CD14-positive monocyte (primary cell): Measurements from ENCODE around the gene CIPC. TPM values are rescaled to one million over a fixed set of nuclear protein-coding genes. Genes with fewer than 3 reads are reported as not detected.
A peak's percentile ranks its signal among the peaks of the same experiment; 100 is the strongest.

ENCODE experiments used
- DNase-seq, 3 donors: peaks; one replicate each; pipeline ENCODE4 v3.0.0-alpha.2; 2011 to 2022
- H2AFZ ChIP-seq: 2 replicates; pipeline ENCODE4 v1.6.0; 2012; ENCODE audit warnings: mild to moderate bottlenecking, low read depth, low read length, inconsistent platforms; ENCODE audit not compliant: insufficient read depth, poor library complexity, severe bottlenecking
- H3K27ac ChIP-seq, 2 donors: 1 replicate in 1 of 2; 2 replicates in 1 of 2; pipeline ENCODE4 v1.5.1; 2012 to 2013; ENCODE audit warnings: low read length in 2 of 2, control low read depth in 1 of 2, inconsistent platforms in 1 of 2, low read depth in 1 of 2, mild to moderate bottlenecking in 1 of 2
- H3K27me3 ChIP-seq, 2 donors: one replicate each; pipeline versions ENCODE4 v1.6.0 to v1.6.1; 2011 to 2013; ENCODE audit warnings: low read length in 2 of 2; ENCODE audit not compliant: control insufficient read depth in 2 of 2, insufficient read depth in 2 of 2
- H3K36me3 ChIP-seq, 2 donors: replicated peaks in 1 of 2; 1 replicate in 1 of 2; 2 replicates in 1 of 2; pipeline versions ENCODE4 v1.5.1 to v1.6.1; 2012 to 2013; ENCODE audit warnings: low read length in 2 of 2, control low read depth in 1 of 2, inconsistent platforms in 1 of 2, mild to moderate bottlenecking in 1 of 2; ENCODE audit not compliant: insufficient read depth in 2 of 2, control insufficient read depth in 1 of 2
- H3K4me1 ChIP-seq, 2 donors: 1 replicate in 1 of 2; 2 replicates in 1 of 2; pipeline versions ENCODE4 v1.5.1 to v1.6.1; 2012 to 2013; ENCODE audit warnings: low read length in 2 of 2, control low read depth in 1 of 2, inconsistent platforms in 1 of 2, mild to moderate bottlenecking in 1 of 2, moderate library complexity in 1 of 2; ENCODE audit not compliant: insufficient read depth in 2 of 2, control insufficient read depth in 1 of 2
- H3K4me2 ChIP-seq: replicated peaks from 2 replicates; pipeline ENCODE3; 2012; ENCODE audit warnings: low read length, moderate library complexity, mild to moderate bottlenecking; ENCODE audit not compliant: poor library complexity, severe bottlenecking; ENCODE audit errors: extremely low read depth
- H3K4me3 ChIP-seq, 3 experiments: fragments of 200-600 bp in 1 of 3; sonication (generic) in 1 of 3; replicated peaks in 1 of 3; 1 replicate in 2 of 3; 2 replicates in 1 of 3; pipeline ENCODE4 v1.5.1; 2011 to 2013; ENCODE audit warnings: low read length in 3 of 3, mild to moderate bottlenecking in 3 of 3, control low read depth in 2 of 3, low read depth in 2 of 3, inconsistent platforms in 1 of 3, moderate library complexity in 1 of 3
- H3K79me2 ChIP-seq: 2 replicates; pipeline ENCODE4 v1.6.0; 2012; ENCODE audit warnings: mild to moderate bottlenecking, control low read depth, inconsistent platforms, low read length, moderate library complexity; ENCODE audit not compliant: insufficient read depth
- H3K9ac ChIP-seq: 2 replicates; pipeline ENCODE4 v1.6.0; 2017; ENCODE audit warnings: low read length, mild to moderate bottlenecking; ENCODE audit not compliant: insufficient read depth, poor library complexity, severe bottlenecking
- H3K9me3 ChIP-seq, 2 donors: replicated peaks in 1 of 2; 1 replicate in 1 of 2; 2 replicates in 1 of 2; pipeline versions ENCODE4 v1.5.1 to v1.6.1; 2012 to 2013; ENCODE audit warnings: low read length in 2 of 2, control low read depth in 1 of 2; ENCODE audit not compliant: control insufficient read depth in 1 of 2, insufficient read depth in 1 of 2
- H4K20me1 ChIP-seq: 2 replicates; pipeline ENCODE4 v1.6.0; 2012; ENCODE audit warnings: mild to moderate bottlenecking, low read length, control low read depth, moderate library complexity; ENCODE audit not compliant: insufficient read depth
- H3K27ac Mint-ChIP-seq, 7 donors: one replicate each; pipeline ENCODE4 v1.8.0; 2020; ENCODE audit warnings: mild to moderate bottlenecking in 7 of 7, mixed read lengths in 7 of 7, moderate library complexity in 6 of 7, inconsistent platforms in 2 of 7
- H3K27me3 Mint-ChIP-seq, 3 donors: one replicate each; pipeline ENCODE4 v1.8.0; 2021 to 2022; ENCODE audit warnings: low read depth in 3 of 3, mild to moderate bottlenecking in 3 of 3, mixed read lengths in 3 of 3, moderate library complexity in 3 of 3, inconsistent platforms in 1 of 3
- H3K36me3 Mint-ChIP-seq, 2 donors: one replicate each; pipeline ENCODE4 v1.8.0; 2020; ENCODE audit warnings: mixed read lengths in 2 of 2, inconsistent platforms in 1 of 2, mild to moderate bottlenecking in 1 of 2
- H3K4me1 Mint-ChIP-seq: one replicate; pipeline ENCODE4 v1.8.0; 2020; ENCODE audit warnings: mild to moderate bottlenecking, mixed read lengths
- H3K4me3 Mint-ChIP-seq, 2 donors: one replicate each; pipeline ENCODE4 v1.8.0; 2020; ENCODE audit warnings: mild to moderate bottlenecking in 2 of 2, mixed read lengths in 2 of 2, moderate library complexity in 1 of 2
- H3K9me3 Mint-ChIP-seq, 7 donors: one replicate each; pipeline ENCODE4 v1.8.0; 2020 to 2022; ENCODE audit warnings: mixed read lengths in 7 of 7, mild to moderate bottlenecking in 6 of 7, moderate library complexity in 6 of 7, inconsistent platforms in 2 of 7
- CTCF ChIP-seq: fragments of 200-600 bp; IDR thresholded peaks from one replicate; pipeline ENCODE4 v1.8.0; 2022; ENCODE audit warnings: antibody characterized with exemption, mild to moderate bottlenecking
- WGBS: methylation state at CpG from one replicate; pipeline ENCODE4 v1.1.5; 2013; ENCODE audit warnings: missing lambda C conversion rate; ENCODE audit not compliant: insufficient coverage; 5-methylcytosine and 5-hydroxymethylcytosine counted together
- intact Hi-C, 2 donors: fragments of 100-400 bp; cut with micrococcal nuclease; formaldehyde crosslinking; loops; one replicate each; pipeline versions ENCODE4 v1.15.0 to v1.15.1; 2023
- polyA plus RNA-seq, 3 donors: library from polyadenylated mRNA; depleted of rRNA in 1 of 3; unstranded in 2 of 3; stranded (reverse) in 1 of 3; fragments of 300-500 nt in 2 of 3; fragments of >200 nt in 1 of 3; fragmentation: Illumina TruSeq in 2 of 3; gene quantifications; 1 replicate in 2 of 3; 2 replicates in 1 of 3; pipeline ENCODE4 v1.2.3, GENCODE V29; 2012 to 2021

CIPC gene
- polyA plus RNA-seq, 3 donors: 4.4 to 11.2 (median 7.0) TPM

DNA sequence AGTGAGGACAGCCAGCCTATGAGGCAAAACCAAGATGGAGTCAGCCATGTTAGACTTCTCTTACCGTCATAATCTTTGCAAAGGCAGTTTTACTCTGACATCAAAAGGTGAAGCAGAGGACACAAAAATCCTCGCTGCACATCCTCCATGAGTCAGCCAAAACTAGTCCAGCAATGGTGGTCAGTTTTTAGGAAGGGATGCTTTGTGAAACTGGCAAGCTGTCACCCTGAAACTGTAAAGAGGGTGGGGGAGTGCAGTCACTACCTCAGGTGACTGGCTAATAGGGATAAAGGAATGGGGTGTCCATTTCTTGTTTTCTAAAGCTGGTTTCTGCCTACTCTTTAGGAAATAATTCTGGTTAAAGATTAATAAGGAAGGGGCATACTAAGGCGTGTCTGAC, 5.4 kb upstream of the CIPC start:
- Mint-ChIP-seq H3K27ac (peak overlapping the region in 1 of 7 donors; percentile 46), H3K4me3 (no peak overlapping the region), H3K4me1 (peaks cover 12% of the 10 kb centered on the region), H3K36me3 (no peaks in the 10 kb centered on the region), H3K9me3 (peaks cover 8 to 22% (median 20%) of the 10 kb centered on the region in 7 donors), H3K27me3 (peaks cover 1 to 6% (median 4%) of the 10 kb centered on the region in 3 donors)
- H3K9ac ChIP-seq: no peak overlapping the region
- peaks cover 12 to 14% of the 10 kb centered on the region in 2 donors for H3K9me3 ChIP-seq
- no peak overlapping the region for H3K4me2 ChIP-seq
- no peaks in the 10 kb centered on the region for H3K36me3 ChIP-seq
- H2AFZ ChIP-seq: no peak overlapping the region
- no peaks in the 10 kb centered on the region for H3K27me3 ChIP-seq
- no peaks in the 10 kb centered on the region for H4K20me1 ChIP-seq
- intact Hi-C loops: loop anchor here in 1 of 2 donors (10.0 kb wide), 1 partner anchor 368 kb away; no protein-coding TSS in a partner anchor
- no peaks in the 10 kb centered on the region for H3K79me2 ChIP-seq
- no peak for TF ChIP-seq CTCF
- peaks cover 8 to 11% of the 10 kb centered on the region in 2 donors for H3K4me1 ChIP-seq
- H3K4me3 ChIP-seq: no peak overlapping the region
- H3K27ac ChIP-seq: no peak overlapping the region
- WGBS: 86% methylated on average over 1 of the region's 3 CpGs
- peak in 1 of 3 donors; percentile 41 for DNase-seq

GRCh38 chr14:77094672-77095284, 3.3 kb upstream of the CIPC start:
- Histone ChIP-seq H2AFZ (no peak overlapping the region), H3K9ac (no peak overlapping the region), H3K27me3 (no peaks in the 10 kb centered on the region), H4K20me1 (no peaks in the 10 kb centered on the region), H3K4me3 (no peak overlapping the region), H3K4me1 (peaks cover 22 to 26% of the 10 kb centered on the region in 2 donors), H3K79me2 (peaks cover 9% of the 10 kb centered on the region), H3K36me3 (no peaks in the 10 kb centered on the region), H3K4me2 (no peak overlapping the region), H3K27ac (no peak overlapping the region), H3K9me3 (peaks cover 12 to 14% of the 10 kb centered on the region in 2 donors)
- H3K36me3 Mint-ChIP-seq: no peaks in the 10 kb centered on the region
- WGBS: no CpG with 5 or more reads among the region's 8 CpGs
- peaks cover 8 to 22% (median 20%) of the 10 kb centered on the region in 7 donors for H3K9me3 Mint-ChIP-seq
- H3K4me1 Mint-ChIP-seq: peaks cover 25% of the 10 kb centered on the region
- peak; percentile 94 for TF ChIP-seq CTCF
- peaks cover 1 to 3% (median 2%) of the 10 kb centered on the region in 3 donors for H3K27me3 Mint-ChIP-seq
- H3K4me3 Mint-ChIP-seq: no peak overlapping the region
- DNase-seq: peak; percentile 69 to 77 (median 76)
- peak overlapping the region in 1 of 7 donors; percentile 81 for H3K27ac Mint-ChIP-seq
- intact Hi-C loops: loop anchor here (5.0 to 10.0 kb wide), 4 partner anchors 132 to 382 kb away; no protein-coding TSS in a partner anchor
